Spleen (tissue), 11 donors: ENCODE data around the gene NMRK2. TPM values are rescaled to one million over a fixed set of nuclear protein-coding genes. Genes with fewer than 3 reads are reported as not detected.

Experiments used
- DNase-seq: peaks from one replicate; pipeline ENCODE4 v3.0.0-alpha.2; 2020
- H3K27ac ChIP-seq, 8 donors: fragments of 200-600 bp; sonication (generic) in 7 of 8; 1 replicate in 4 of 8; 2 replicates in 4 of 8; pipeline versions ENCODE4 v1.5.0 to v1.8.0; 2016 to 2021; ENCODE audit warnings: inconsistent platforms in 4 of 8, mild to moderate bottlenecking in 4 of 8, moderate library complexity in 1 of 8
- H3K27me3 ChIP-seq, 7 donors: fragments of 200-600 bp; sonication (generic) in 6 of 7; replicated peaks in 1 of 7; 1 replicate in 4 of 7; 2 replicates in 3 of 7; pipeline versions ENCODE4 v1.5.0 to v1.8.0; 2016 to 2021; ENCODE audit warnings: inconsistent platforms in 3 of 7, mild to moderate bottlenecking in 1 of 7
- H3K36me3 ChIP-seq, 6 donors: fragments of 200-600 bp; sonication (generic) in 5 of 6; 1 replicate in 4 of 6; 2 replicates in 2 of 6; pipeline versions ENCODE4 v1.5.0 to v1.8.0; 2016 to 2021; ENCODE audit warnings: inconsistent platforms in 2 of 6
- H3K4me1 ChIP-seq, 6 donors: fragments of 200-600 bp; sonication (generic) in 5 of 6; 1 replicate in 3 of 6; 2 replicates in 3 of 6; pipeline versions ENCODE4 v1.5.0 to v1.8.0; 2016 to 2021; ENCODE audit warnings: inconsistent platforms in 3 of 6
- H3K4me3 ChIP-seq, 8 donors: fragments of 200-600 bp; sonication (generic) in 7 of 8; 1 replicate in 4 of 8; 2 replicates in 4 of 8; pipeline versions ENCODE4 v1.5.0 to v1.8.0; 2016 to 2021; ENCODE audit warnings: inconsistent platforms in 4 of 8, mild to moderate bottlenecking in 4 of 8, moderate library complexity in 2 of 8
- H3K9me3 ChIP-seq, 8 donors: fragments of 200-600 bp; sonication (generic) in 7 of 8; 1 replicate in 4 of 8; 2 replicates in 4 of 8; pipeline versions ENCODE4 v1.5.0 to v1.8.0; 2016 to 2021; ENCODE audit warnings: inconsistent platforms in 4 of 8
- CTCF ChIP-seq, 11 experiments: fragments of 200-600 bp in 7 of 11; fragments of 450-650 bp in 4 of 11; sonication (generic) in 4 of 11; IDR thresholded peaks in 8 of 11; conservative IDR thresholded peaks in 3 of 11; 1 replicate in 7 of 11; 2 replicates in 4 of 11; pipeline versions ENCODE4 v1.4.0 to v1.8.0; 2016 to 2021; ENCODE audit warnings: antibody characterized with exemption in 11 of 11, inconsistent platforms in 4 of 11, mild to moderate bottlenecking in 1 of 11
- POLR2A ChIP-seq, 3 donors: fragments of 450-650 bp; IDR thresholded peaks; one replicate each; pipeline ENCODE4 v1.5.1; 2017; ENCODE audit warnings: antibody characterized with exemption in 3 of 3, mild to moderate bottlenecking in 1 of 3
- POLR2AphosphoS5 ChIP-seq, 3 donors: sonication (generic); formaldehyde crosslinking; IDR thresholded peaks; one replicate each; pipeline ENCODE4 v1.5.1; 2017; ENCODE audit warnings: antibody characterized with exemption in 3 of 3
- WGBS, 5 donors: extraction: QIAGEN DNeasy Blood & Tissue Kit in 3 of 5; methylation state at CpG; one replicate each; pipeline versions ENCODE4 v1.1.5 to v1.1.7; 2013 to 2018; 5-methylcytosine and 5-hydroxymethylcytosine counted together
- intact Hi-C: fragments of 100-400 bp; cut with DNase I; formaldehyde crosslinking; loops from one replicate; pipeline ENCODE4 v1.15.0; 2023; ENCODE audit warnings: low total_unique reads
- polyA plus RNA-seq, 3 donors: library from polyadenylated mRNA; stranded (reverse); fragments of 200-250 nt; gene quantifications; one replicate each; pipeline ENCODE4 v1.2.1, GENCODE V29; 2013
- total RNA-seq, 7 donors: library from RNA; depleted of rRNA in 3 of 7; stranded (reverse); fragments of >200 nt in 3 of 7; fragmentation: NEBNext Ultra II Directional in 4 of 7; extraction: Animal tissue kit (Norgen Biotek cat#: 25700) in 4 of 7; gene quantifications; one replicate each; pipeline versions ENCODE4 v1.1.0 to v1.2.1, GENCODE V29; 2016 to 2021
- donor health status: healthy with polysubstance abuse.
- donor health status: DM: no; HTN: no; CAD: no; lungs with moderate emphysema.
- donor health status: DM: no; HTN: no; CAD: no.
- donor health status: Bipolar disorder and iron deficiency.
- donor health status: healthy.
- donor health status: DM: no; HTN: no; CAD: no.
- donor health status: DM: yes; HTN: yes; CAD: no.

NMRK2 gene
- total and polyA plus RNA-seq, 10 donors = 0.29 to 1.5 (median 0.52) TPM; not detected in 7

- no peak overlapping the region for H3K4me3 ChIP-seq
- peaks cover 13 to 61% (median 52%) of the 10 kb centered on the region in 6 donors for H3K36me3 ChIP-seq
- no peaks in the 10 kb centered on the region for H3K27me3 ChIP-seq
- TF ChIP-seq CTCF (IDR thresholded peaks at IDR 0.05 in 8 of 11, conservative IDR thresholded peaks at IDR 0.05 in 3 of 11) = no peak
- no peak for TF ChIP-seq POLR2A (IDR thresholded peaks at IDR 0.05)
- peak in 2 of 3 donors; percentile 5 to 38 for TF ChIP-seq POLR2AphosphoS5 (IDR thresholded peaks at IDR 0.05)
- peaks cover 5 to 55% (median 20%) of the 10 kb centered on the region in 6 donors for H3K4me1 ChIP-seq
- WGBS, 5 donors = 76 to 90% (median 86%) methylated on average over 8 of the region's 8 CpGs
- no peaks in the 10 kb centered on the region for H3K9me3 ChIP-seq
- no peak overlapping the region for H3K27ac ChIP-seq
- DNase-seq = no peak
- intact Hi-C loops = no loop called here
Observed at GRCh38 chr19:3975144-3975543, 42.3 kb downstream of the NMRK2 start.

GRCh38 chr19:3975637-3976087 is 42.8 kb downstream of the NMRK2 start:
- WGBS, 5 donors = 84 to 91% (median 87%) methylated on average over 12 to 14 of the region's 14 CpGs
- Histone ChIP-seq H3K27me3 (no peaks in the 10 kb centered on the region), H3K36me3 (peaks cover 13 to 66% (median 58%) of the 10 kb centered on the region in 6 donors), H3K9me3 (no peaks in the 10 kb centered on the region), H3K4me1 (peaks cover 3 to 55% (median 23%) of the 10 kb centered on the region in 6 donors), H3K4me3 (no peak overlapping the region), H3K27ac (no peak overlapping the region)
- intact Hi-C loops = no loop called here
- DNase-seq = no peak
- peak; percentile 30 to 69 (median 31) for TF ChIP-seq POLR2AphosphoS5 (IDR thresholded peaks at IDR 0.05)
- no peak for TF ChIP-seq POLR2A (IDR thresholded peaks at IDR 0.05)

GRCh38 chr19:3976495-3977241 is 43.8 kb downstream of the NMRK2 start:
- Histone ChIP-seq H3K36me3 (peaks cover 19 to 76% (median 68%) of the 10 kb centered on the region in 6 donors), H3K27ac (no peak overlapping the region), H3K27me3 (no peaks in the 10 kb centered on the region), H3K4me3 (no peak overlapping the region), H3K4me1 (peaks cover 0 to 58% (median 24%) of the 10 kb centered on the region in 6 donors), H3K9me3 (no peaks in the 10 kb centered on the region)
- TF ChIP-seq POLR2A (IDR thresholded peaks at IDR 0.05) = no peak
- peak in 2 of 3 donors; percentile 39 to 67 for TF ChIP-seq POLR2AphosphoS5 (IDR thresholded peaks at IDR 0.05)
- WGBS, 5 donors = 80 to 92% (median 89%) methylated on average over 20 to 29 of the region's 29 CpGs
- DNase-seq = no peak
- intact Hi-C loops = no loop called here

GRCh38 chr19:3977242-3978143 is 44.6 kb downstream of the NMRK2 start:
- H3K4me3 ChIP-seq = no peak overlapping the region
- DNase-seq = no peak
- H3K27ac ChIP-seq = no peak overlapping the region
- TF ChIP-seq POLR2AphosphoS5 (IDR thresholded peaks at IDR 0.05) (peak; percentile 54 to 85 (median 71)), CTCF (IDR thresholded peaks at IDR 0.05 in 8 of 11, conservative IDR thresholded peaks at IDR 0.05 in 3 of 11) (peak in 2 of 11 experiments; percentile 9 to 10), POLR2A (IDR thresholded peaks at IDR 0.05) (no peak)
- WGBS, 5 donors = 86 to 93% (median 89%) methylated on average over 36 to 59 of the region's 59 CpGs
- peaks cover 0 to 63% (median 27%) of the 10 kb centered on the region in 6 donors for H3K4me1 ChIP-seq
- intact Hi-C loops = no loop called here
- no peaks in the 10 kb centered on the region for H3K27me3 ChIP-seq
- peaks cover 19 to 81% (median 76%) of the 10 kb centered on the region in 6 donors for H3K36me3 ChIP-seq
- H3K9me3 ChIP-seq = no peaks in the 10 kb centered on the region
